ENCODE results near the gene PRKCI.
"Not testable (repeated sequence)": the region's sequence is repeated elsewhere in the genome, so short reads cannot be mapped to it uniquely, and the experiment has no call there.

Gene PRKCI

DNA sequence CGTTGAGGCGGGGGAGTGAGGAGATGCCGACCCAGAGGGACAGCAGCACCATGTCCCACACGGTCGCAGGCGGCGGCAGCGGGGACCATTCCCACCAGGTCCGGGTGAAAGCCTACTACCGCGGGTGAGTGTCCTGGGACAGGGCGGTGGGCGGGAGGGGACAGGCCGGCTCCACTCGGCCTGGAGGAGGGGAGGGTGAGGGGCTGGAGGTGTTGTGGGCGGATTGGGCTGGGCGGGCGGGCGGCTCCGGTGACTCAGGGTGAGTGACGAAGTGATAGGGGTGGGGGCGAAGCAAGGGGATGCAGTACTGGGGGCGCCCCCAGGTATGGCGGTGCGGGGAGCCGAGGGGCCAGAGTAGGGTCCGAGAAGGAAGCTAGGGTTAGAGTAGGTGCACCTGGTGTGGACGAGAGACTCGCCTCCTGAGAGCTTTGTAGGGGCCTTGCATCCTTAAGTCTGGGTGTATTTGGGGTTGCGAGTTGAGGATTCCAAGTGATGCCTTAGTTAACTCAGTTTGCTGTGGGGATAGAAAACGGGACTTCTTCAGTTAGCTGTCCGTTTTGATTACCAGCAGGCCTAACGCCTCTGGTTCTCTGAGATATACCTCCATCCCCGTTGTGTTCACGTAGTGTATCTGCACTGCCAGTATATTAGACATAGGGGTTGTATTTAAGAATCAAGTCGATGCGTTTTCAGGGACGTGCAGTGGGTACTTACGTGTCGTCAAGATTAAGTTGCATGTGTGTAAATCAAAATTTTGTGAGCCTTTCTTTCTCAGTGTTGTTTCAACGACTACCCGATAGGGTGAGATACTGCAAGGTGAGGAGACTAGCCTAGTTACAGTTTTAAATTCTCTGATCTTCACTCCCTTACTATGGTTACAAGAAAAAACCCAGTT is 670 bp downstream of the PRKCI start:
- in situ Hi-C loops (cut with HindIII; ENCODE audit: low sequenced_read_pairs) = loop anchor here (10.0 kb wide), 1 partner anchor 88 kb away; no protein-coding TSS in a partner anchor

DNA sequence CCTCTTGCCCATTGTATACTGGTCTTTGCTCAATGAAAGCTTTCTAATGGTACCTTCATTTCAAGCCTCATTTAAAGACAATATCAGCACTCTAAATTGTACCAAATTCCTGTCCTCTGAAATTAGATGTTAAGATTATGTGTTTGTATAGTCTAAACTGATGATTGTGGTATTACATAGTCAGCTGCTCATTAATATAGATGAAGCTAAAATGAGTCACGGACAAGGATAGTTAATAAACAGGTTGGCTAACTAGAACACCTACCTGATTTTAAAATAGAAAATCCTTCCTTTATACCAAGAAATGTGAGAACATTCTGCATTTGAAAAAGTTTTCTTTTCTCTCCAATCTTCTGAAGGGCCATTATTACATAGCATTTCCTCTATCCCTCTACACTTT is 2.9 kb downstream of the PRKCI start:
- in situ Hi-C loops (cut with HindIII; ENCODE audit: low sequenced_read_pairs) = loop anchor here (10.0 kb wide), 1 partner anchor 90 kb away; no protein-coding TSS in a partner anchor

GRCh38 chr3:170226426-170226960 is 4.3 kb downstream of the PRKCI start:
- in situ Hi-C loops (cut with HindIII; ENCODE audit: low sequenced_read_pairs) = loop anchor here (10.0 kb wide), 1 partner anchor 92 kb away; no protein-coding TSS in a partner anchor

- in situ Hi-C loops (cut with HindIII; ENCODE audit: low sequenced_read_pairs) = loop anchor here (10.0 kb wide), 1 partner anchor 93 kb away; no protein-coding TSS in a partner anchor
Measured at GRCh38 chr3:170228093-170228766, 6.0 kb downstream of the PRKCI start.

DNA sequence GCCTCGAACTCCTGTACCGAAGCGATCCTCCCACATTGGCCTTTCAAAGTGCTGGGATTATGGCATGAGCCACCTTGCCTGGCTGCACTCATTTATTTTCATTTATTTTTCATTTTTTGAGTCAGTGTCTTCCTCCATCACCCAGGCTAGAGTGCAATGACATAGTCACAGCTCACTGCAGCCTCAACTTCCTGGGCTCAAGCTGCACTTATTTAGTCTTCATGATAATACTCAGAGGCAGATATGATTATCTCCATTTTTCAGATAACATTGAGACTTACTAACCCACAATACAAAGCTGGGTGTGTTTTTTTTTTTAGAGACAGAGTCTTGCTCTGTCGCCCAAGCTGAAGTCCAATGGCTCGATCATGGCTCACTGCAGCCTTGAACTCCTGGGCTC is 10.0 kb downstream of the PRKCI start:
- in situ Hi-C loops (cut with HindIII; ENCODE audit: low sequenced_read_pairs) = no loop called here

DNA sequence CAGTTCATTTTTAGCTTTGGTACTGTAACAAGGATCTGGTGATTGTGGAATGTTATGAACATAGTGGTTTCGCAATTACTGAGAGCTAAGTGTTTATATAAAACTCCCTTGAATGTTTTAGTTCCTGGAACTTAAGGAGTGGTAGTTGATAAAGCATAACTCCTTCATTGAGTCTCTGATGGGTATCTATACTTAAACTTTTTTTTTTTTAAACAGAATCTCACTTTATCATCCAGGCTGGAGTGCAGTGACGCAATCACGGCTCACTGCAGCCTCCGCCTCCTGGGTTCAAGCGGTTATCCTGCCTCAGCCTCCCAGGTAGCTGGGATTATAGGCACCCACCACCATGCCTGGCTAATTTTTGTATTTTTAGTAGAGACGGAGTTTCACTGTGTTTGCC is 11.3 kb downstream of the PRKCI start:
- in situ Hi-C loops (cut with HindIII; ENCODE audit: low sequenced_read_pairs) = no loop called here

GRCh38 chr3:170240142-170240541 is 17.9 kb downstream of the PRKCI start:
- in situ Hi-C loops (cut with HindIII; ENCODE audit: low sequenced_read_pairs) = no loop called here

GRCh38 chr3:170240671-170241070 is 18.4 kb downstream of the PRKCI start:
- in situ Hi-C loops (cut with HindIII; ENCODE audit: low sequenced_read_pairs) = no loop called here

- in situ Hi-C loops (cut with HindIII; ENCODE audit: low sequenced_read_pairs) = no loop called here
Measured at GRCh38 chr3:170244576-170244975, 22.4 kb downstream of the PRKCI start.

DNA sequence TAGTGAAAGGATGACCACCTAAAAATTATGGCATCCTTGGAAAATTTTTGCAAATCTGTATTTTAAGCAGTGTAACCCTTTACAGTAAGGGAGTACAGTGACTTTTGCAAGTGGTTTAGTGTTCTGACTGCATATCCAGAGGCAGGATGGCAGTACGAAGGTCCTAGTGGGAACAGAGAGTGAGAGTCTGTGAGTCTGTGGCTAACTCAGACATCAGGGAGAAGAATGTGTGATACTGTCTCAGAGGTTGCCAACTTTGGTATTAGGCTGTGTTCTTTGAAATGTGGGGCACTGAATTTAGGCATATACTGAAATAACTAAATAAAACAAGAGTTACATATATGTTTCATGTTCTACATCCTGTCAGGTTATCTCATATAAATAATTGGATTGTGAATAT is 25.7 kb downstream of the PRKCI start:
- in situ Hi-C loops (cut with HindIII; ENCODE audit: low sequenced_read_pairs) = no loop called here

GRCh38 chr3:170256597-170256996 is 34.4 kb downstream of the PRKCI start:
- in situ Hi-C loops (cut with HindIII; ENCODE audit: low sequenced_read_pairs) = no loop called here

DNA sequence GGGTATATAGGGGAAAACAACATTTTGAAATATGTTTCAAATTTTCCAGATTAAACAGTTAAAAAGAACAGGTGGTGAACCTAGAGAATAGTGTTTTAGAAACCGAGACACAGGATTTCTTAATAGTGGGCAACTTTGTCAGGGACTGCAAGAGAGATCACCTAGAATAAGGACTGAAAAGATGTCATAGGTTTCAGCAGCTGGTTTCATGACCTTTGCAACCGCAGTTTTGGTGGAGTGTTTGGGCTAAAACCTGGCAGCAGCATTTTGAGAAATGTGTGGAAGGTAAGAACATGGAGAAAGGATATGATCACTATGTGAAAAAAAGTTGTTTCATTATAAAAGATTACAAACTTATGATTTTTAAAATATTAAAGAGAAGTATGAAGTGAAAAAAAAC is 34.9 kb downstream of the PRKCI start:
- in situ Hi-C loops (cut with HindIII; ENCODE audit: low sequenced_read_pairs) = no loop called here

DNA sequence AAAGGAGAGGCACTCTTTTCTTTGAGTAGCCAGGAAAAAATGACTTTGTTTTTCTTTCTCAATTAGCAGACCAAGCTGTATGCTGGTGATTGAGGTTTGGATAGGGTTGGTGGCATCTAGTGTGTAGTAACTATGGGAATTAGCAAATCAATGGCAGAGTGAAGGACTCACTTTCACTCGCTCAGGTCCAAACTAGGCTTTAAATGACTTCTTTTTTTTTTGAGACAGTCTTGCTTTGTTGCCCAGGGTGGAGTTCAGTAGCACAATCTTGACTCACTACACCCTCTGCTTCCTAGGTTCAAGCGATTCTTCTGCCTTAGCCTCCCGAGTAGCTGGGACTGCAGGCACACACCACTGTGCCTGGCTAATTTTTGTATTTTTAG is 35.9 kb downstream of the PRKCI start:
- in situ Hi-C loops (cut with HindIII; ENCODE audit: low sequenced_read_pairs) = no loop called here

DNA sequence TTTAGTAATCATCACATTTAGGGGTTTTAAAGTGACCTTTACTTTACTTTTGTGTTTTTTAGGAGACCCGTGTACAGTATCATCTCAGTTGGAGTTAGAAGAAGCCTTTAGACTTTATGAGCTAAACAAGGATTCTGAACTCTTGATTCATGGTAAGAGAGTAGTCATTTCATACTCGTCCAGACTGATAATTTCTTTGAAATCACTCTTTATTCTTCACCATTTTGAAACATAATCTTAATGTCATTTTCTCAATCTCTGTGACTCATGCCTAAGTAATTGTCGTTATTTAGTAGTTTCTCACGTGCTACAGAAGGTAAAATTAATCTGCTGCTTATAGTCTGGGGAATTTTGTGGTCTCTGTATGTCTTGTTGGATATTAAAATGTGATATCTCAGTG is 37.7 kb downstream of the PRKCI start:
- in situ Hi-C loops (cut with HindIII; ENCODE audit: low sequenced_read_pairs) = no loop called here

- in situ Hi-C loops (cut with HindIII; ENCODE audit: low sequenced_read_pairs) = loop anchor here (5.0 kb wide), 1 partner anchor 545 kb away; no protein-coding TSS in a partner anchor
Measured at GRCh38 chr3:170267793-170268192, 45.6 kb downstream of the PRKCI start.

DNA sequence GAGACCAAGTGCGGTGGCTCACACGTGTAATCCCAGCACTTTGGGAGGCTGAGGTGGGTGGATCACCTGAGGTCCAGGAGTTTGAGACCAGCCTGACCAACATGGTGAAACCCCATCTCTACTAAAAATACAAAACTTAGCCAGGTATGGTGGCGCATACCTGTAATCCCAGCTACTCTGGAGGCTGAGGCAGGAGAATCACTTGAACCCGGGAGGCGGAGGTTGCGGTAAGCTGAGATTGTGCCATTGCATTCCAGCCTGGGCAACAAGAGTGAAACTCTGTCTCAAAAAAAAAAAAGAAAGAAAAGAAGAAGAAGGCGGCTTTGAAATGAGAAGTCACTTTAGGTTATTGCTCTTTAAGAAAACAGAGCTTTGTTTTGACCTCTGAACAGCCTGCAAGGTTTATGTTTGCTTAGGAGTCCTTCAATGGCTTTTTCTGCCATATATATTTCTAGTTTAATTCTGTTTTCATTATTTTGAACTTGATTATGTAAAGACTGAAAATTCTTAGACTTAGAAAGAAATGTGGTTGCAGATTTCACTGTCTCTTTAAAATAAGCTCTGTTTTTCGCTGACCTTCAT is 47.5 kb downstream of the PRKCI start:
- in situ Hi-C loops (cut with HindIII; ENCODE audit: low sequenced_read_pairs) = loop anchor here (5.0 kb wide), 3 partner anchors 53 to 543 kb away; no protein-coding TSS in a partner anchor

GRCh38 chr3:170270282-170270881 is 48.2 kb downstream of the PRKCI start:
- in situ Hi-C loops (cut with HindIII; ENCODE audit: low sequenced_read_pairs) = loop anchor here (5.0 kb wide), 2 partner anchors 52 to 63 kb away; no protein-coding TSS in a partner anchor

DNA sequence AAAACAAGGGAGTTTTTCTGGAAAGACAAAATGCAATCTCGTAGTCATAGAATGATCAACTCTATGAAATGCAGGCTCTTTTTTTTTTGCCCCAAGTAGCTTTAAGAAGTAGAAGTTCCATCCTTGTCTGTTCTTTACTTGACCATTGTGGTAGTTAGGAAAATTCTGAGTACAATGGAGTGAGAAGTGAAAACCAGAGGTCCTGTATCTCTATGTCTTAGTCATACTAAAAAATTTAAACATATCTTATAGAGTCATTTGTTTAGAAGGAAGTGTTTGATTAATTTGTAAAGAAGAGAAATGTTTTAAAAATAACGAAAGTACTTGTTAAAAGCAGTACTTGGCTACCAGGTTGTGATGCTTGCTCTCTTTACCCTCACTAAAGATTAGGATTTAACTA is 52.4 kb downstream of the PRKCI start:
- in situ Hi-C loops (cut with HindIII; ENCODE audit: low sequenced_read_pairs) = loop anchor here (5.0 kb wide), 2 partner anchors 48 to 67 kb away; no protein-coding TSS in a partner anchor

DNA sequence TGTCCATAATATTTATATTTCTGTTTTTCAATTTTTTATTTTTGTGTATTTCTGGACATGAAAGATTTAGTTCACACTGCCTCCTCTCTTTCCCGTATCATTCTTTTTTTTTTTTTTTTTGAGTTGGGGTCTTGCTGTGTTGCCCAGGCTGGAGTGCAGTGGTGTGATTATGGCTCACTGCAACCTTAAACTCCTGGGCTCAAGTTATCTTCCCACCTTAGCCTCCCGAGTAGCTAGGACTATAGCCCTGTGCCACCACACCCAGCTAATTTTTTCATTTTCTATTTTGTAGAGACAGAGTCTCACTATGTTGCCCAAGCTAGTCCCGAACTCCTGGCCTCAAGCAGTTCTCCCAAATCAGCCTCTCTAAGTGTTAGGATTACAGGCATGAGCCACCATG is 53.6 kb downstream of the PRKCI start:
- in situ Hi-C loops (cut with HindIII; ENCODE audit: low sequenced_read_pairs) = no loop called here

- in situ Hi-C loops (cut with HindIII; ENCODE audit: low sequenced_read_pairs) = not testable (repeated sequence)
Measured at GRCh38 chr3:170277311-170277710, 55.1 kb downstream of the PRKCI start.
